SK-N-SH (cell line): ENCODE measurements around the gene NIPAL4. TPM values are rescaled to one million over a fixed set of nuclear protein-coding genes. Genes with fewer than 3 reads are reported as not detected.

Experiments
- CTCF ChIA-PET: fragments of 300-600, 350-600 bp; formaldehyde crosslinking; extraction: SDS; loops from one replicate; lab custom pipeline; 2021; lab: Yijun Ruan, JAX
- POLR2A ChIA-PET: fragments of 350-600 bp; sonication (Branson Sonifier 250); formaldehyde crosslinking; extraction: SDS; loops from one replicate; lab custom pipeline; 2020; ENCODE audit warnings: antibody characterized with exemption, inconsistent platforms; lab: Yijun Ruan, JAX
- DNase-seq: peaks from one replicate; pipeline ENCODE4 v3.0.0; 2012
- H2AFZ ChIP-seq: fragments of 200-600 bp; sonication (generic); 2 replicates; pipeline ENCODE4 v1.8.1; 2016; ENCODE audit warnings: antibody characterized with exemption, mild to moderate bottlenecking, low read depth
- H3F3A ChIP-seq: fragments of 200-600 bp; sonication (generic); replicated peaks from 2 replicates; pipeline ENCODE3; 2016; ENCODE audit warnings: antibody characterized with exemption, mild to moderate bottlenecking; ENCODE audit not compliant: insufficient read depth
- H3K27ac ChIP-seq, 2 experiments: fragments of 200-500 bp in 1 of 2; fragments of 200-600 bp in 1 of 2; sonication (Bioruptor generic) in 1 of 2; sonication (generic), shearing (Covaris generic) in 1 of 2; 2 replicates each; pipeline versions ENCODE4 v1.5.1 to v1.6.1; 2014 to 2016; ENCODE audit warnings: low read depth in 2 of 2, inconsistent platforms in 1 of 2, low read length in 1 of 2, mild to moderate bottlenecking in 1 of 2, mixed read lengths in 1 of 2
- H3K27me3 ChIP-seq: fragments of 200-600 bp; sonication (generic), shearing (Covaris generic); 2 replicates; pipeline ENCODE4 v1.6.1; 2016; ENCODE audit warnings: mixed run types; ENCODE audit not compliant: insufficient read depth
- H3K36me3 ChIP-seq, 2 experiments: fragments of 200-500 bp in 1 of 2; fragments of 200-600 bp in 1 of 2; sonication (Bioruptor generic) in 1 of 2; sonication (generic) in 1 of 2; replicated peaks in 1 of 2; 2 replicates each; pipeline versions ENCODE3 to v1.5.1; 2014 to 2016; ENCODE audit warnings: low read length in 1 of 2, mild to moderate bottlenecking in 1 of 2; ENCODE audit not compliant: insufficient read depth in 2 of 2, control insufficient read depth in 1 of 2
- H3K4me1 ChIP-seq, 2 experiments: fragments of 200-500 bp in 1 of 2; fragments of 200-600 bp in 1 of 2; sonication (Bioruptor generic) in 1 of 2; sonication (generic), shearing (Covaris generic) in 1 of 2; 2 replicates each; pipeline versions ENCODE4 v1.5.1 to v1.6.1; 2014 to 2016; ENCODE audit warnings: low read depth in 1 of 2, low read length in 1 of 2, mixed run types in 1 of 2; ENCODE audit not compliant: insufficient read depth in 2 of 2, control insufficient read depth in 1 of 2
- H3K4me2 ChIP-seq: fragments of 200-600 bp; sonication (generic), shearing (Covaris generic); 2 replicates; pipeline ENCODE4 v1.6.1; 2017; ENCODE audit warnings: mixed run types
- H3K4me3 ChIP-seq, 2 experiments: fragments of 200-500 bp in 1 of 2; fragments of 200-600 bp in 1 of 2; sonication (Bioruptor generic) in 1 of 2; sonication (generic), shearing (Covaris generic) in 1 of 2; 2 replicates each; pipeline versions ENCODE4 v1.5.1 to v1.8.1; 2014 to 2016; ENCODE audit warnings: low read depth in 2 of 2, inconsistent platforms in 1 of 2, low read length in 1 of 2, mild to moderate bottlenecking in 1 of 2, mixed read lengths in 1 of 2, moderate library complexity in 1 of 2
- H3K79me2 ChIP-seq: fragments of 200-600 bp; sonication (generic); 2 replicates; pipeline ENCODE4 v1.8.1; 2017; ENCODE audit warnings: mild to moderate bottlenecking; ENCODE audit not compliant: insufficient read depth
- H3K9ac ChIP-seq: fragments of 200-600 bp; sonication (generic); 2 replicates; pipeline ENCODE4 v1.6.1; 2017; ENCODE audit warnings: mixed run types
- H3K9me2 ChIP-seq: fragments of 200-600 bp; sonication (generic); 2 replicates; pipeline ENCODE4 v1.6.1; 2017; ENCODE audit warnings: mixed run types
- H3K9me3 ChIP-seq: fragments of 200-600 bp; sonication (generic); 2 replicates; pipeline ENCODE4 v1.6.1; 2017; ENCODE audit warnings: mixed run types, mild to moderate bottlenecking, moderate library complexity
- H4K20me1 ChIP-seq: fragments of 200-600 bp; sonication (generic); 2 replicates; pipeline ENCODE4 v1.6.1; 2017; ENCODE audit warnings: mild to moderate bottlenecking, mixed run types; ENCODE audit not compliant: insufficient read depth
- CHD2 ChIP-seq: fragments of 150-350 bp; IDR thresholded peaks from 2 replicates; pipeline ENCODE4 v1.6.1; 2018; ENCODE audit warnings: low read length; ENCODE audit not compliant: partially characterized antibody
- CTCF ChIP-seq: fragments of 200-600 bp; sonication (generic); IDR thresholded peaks from 2 replicates; pipeline ENCODE4 v1.6.1; 2017; ENCODE audit warnings: antibody characterized with exemption, mild to moderate bottlenecking, moderate library complexity
- EP300 ChIP-seq, 2 experiments: IDR thresholded peaks; 2 replicates each; pipeline versions ENCODE4 v1.4.0 to v1.6.1; 2012; ENCODE audit warnings: borderline replicate concordance in 1 of 2, low read depth in 1 of 2, low read length in 1 of 2
- FOXM1 ChIP-seq: IDR thresholded peaks from 2 replicates; pipeline ENCODE4 v1.4.0; 2012; ENCODE audit warnings: low read depth, mild to moderate bottlenecking
- GABPA ChIP-seq: IDR thresholded peaks from 2 replicates; pipeline ENCODE4 v1.4.0; 2012; ENCODE audit warnings: low read depth, mild to moderate bottlenecking
- JUND ChIP-seq: IDR thresholded peaks from 2 replicates; pipeline ENCODE4 v1.4.0; 2012
- MAX ChIP-seq: IDR thresholded peaks from 2 replicates; pipeline ENCODE4 v1.4.0; 2012; ENCODE audit warnings: low read depth
- NRF1 ChIP-seq: IDR thresholded peaks from 2 replicates; pipeline ENCODE4 v1.6.1; 2012; ENCODE audit warnings: low read depth, mild to moderate bottlenecking, low read length
- PBX3 ChIP-seq: IDR thresholded peaks from 2 replicates; pipeline ENCODE4; 2012
- POLR2AphosphoS5 ChIP-seq: IDR thresholded peaks from 2 replicates; pipeline ENCODE4 v1.6.1; 2012; ENCODE audit warnings: low read depth, low read length
- RAD21 ChIP-seq: IDR thresholded peaks from 2 replicates; pipeline ENCODE4 v1.6.1; 2012; ENCODE audit warnings: mild to moderate bottlenecking, low read length
- REST ChIP-seq: IDR thresholded peaks from 2 replicates; pipeline ENCODE4 v1.6.1; 2012; ENCODE audit warnings: mild to moderate bottlenecking, low read depth, low read length, moderate library complexity
- RFX5 ChIP-seq: IDR thresholded peaks from 2 replicates; pipeline ENCODE4 v1.6.1; 2012; ENCODE audit warnings: mild to moderate bottlenecking, improper control_type of control experiment, low read length
- SIN3A ChIP-seq: IDR thresholded peaks from 2 replicates; pipeline ENCODE4 v1.6.1; 2012; ENCODE audit warnings: low read depth, mild to moderate bottlenecking, low read length, moderate library complexity, borderline replicate concordance
- SMC3 ChIP-seq: IDR thresholded peaks from 2 replicates; pipeline ENCODE4 v1.6.1; 2012; ENCODE audit warnings: low read depth, low read length, improper control_type of control experiment
- TAF1 ChIP-seq: IDR thresholded peaks from 2 replicates; pipeline ENCODE4 v1.6.1; 2012; ENCODE audit warnings: low read depth, mild to moderate bottlenecking, low read length, moderate library complexity, borderline replicate concordance
- ZBTB33 ChIP-seq: IDR thresholded peaks from 2 replicates; pipeline ENCODE4 v1.4.0; 2012; ENCODE audit warnings: low read depth, borderline replicate concordance
- WGBS: methylation state at CpG from one replicate; pipeline ENCODE4 v1.1.6; 2017; ENCODE audit warnings: low lambda C conversion rate; 5-methylcytosine and 5-hydroxymethylcytosine counted together
- polyA plus RNA-seq, 3 experiments: library from polyadenylated mRNA; depleted of rRNA; stranded (reverse); fragments of >200 nt; gene quantifications; 2 replicates each; pipeline ENCODE4 v1.2.3, GENCODE V29; 2012

The NIPAL4 gene
- polyA plus RNA-seq, 1 of the 3 experiments (the other 2 are of a cell fraction), result 2.3 TPM

GRCh38 chr5:157449011-157449723 is 10.8 kb upstream of the NIPAL4 start:
- H3K27me3 ChIP-seq, result no peaks in the 10 kb centered on the region
- H4K20me1 ChIP-seq, result no peaks in the 10 kb centered on the region
- no peak overlapping the region for H3K4me2 ChIP-seq
- peak; percentile 44 for DNase-seq
- no peaks in the 10 kb centered on the region for H3K9me3 ChIP-seq
- H3K9me2 ChIP-seq, result no peaks in the 10 kb centered on the region
- no peak for TF ChIP-seq POLR2AphosphoS5
- TF ChIP-seq ZBTB33, result no peak
- no peak for TF ChIP-seq RAD21
- TF ChIP-seq REST, result no peak
- no peak for TF ChIP-seq CTCF
- no peak for TF ChIP-seq GABPA
- no peak for TF ChIP-seq PBX3
- TF ChIP-seq CHD2, result no peak
- no peak for TF ChIP-seq FOXM1
- no peak for TF ChIP-seq TAF1
- TF ChIP-seq JUND, result no peak
- no peak for TF ChIP-seq SMC3
- TF ChIP-seq NRF1, result no peak
- TF ChIP-seq RFX5, result no peak
- no peak for TF ChIP-seq MAX
- TF ChIP-seq SIN3A, result no peak
- TF ChIP-seq EP300 (IDR thresholded peaks at IDR 0.05; ENCODE audit: borderline replicate concordance in 1 of 2, low read depth in 1 of 2, low read length in 1 of 2), result no peak
- TF ChIP-seq, all 33 proteins: peak for 0
- CTCF ChIA-PET, result interaction anchor here (1.2 to 2.4 kb wide), 3 partner anchors 12 to 107 kb away, joined by 3 to 13 read pairs (median 4); no protein-coding TSS in a partner anchor
- peaks cover 1 to 11% of the 10 kb centered on the region in 2 experiments; a peak in 2 of 4 replicates for H3K4me1 ChIP-seq
- 63% methylated on average over 5 of the region's 6 CpGs for WGBS
- no peak overlapping the region for H3K4me3 ChIP-seq
- POLR2A ChIA-PET, result no interaction called here
- H3K36me3 ChIP-seq, result no peaks in the 10 kb centered on the region
- H3F3A ChIP-seq, result no peaks in the 10 kb centered on the region
- no peaks in the 10 kb centered on the region for H3K79me2 ChIP-seq
- H2AFZ ChIP-seq, result no peak overlapping the region
- no peak overlapping the region for H3K9ac ChIP-seq
- H3K27ac ChIP-seq, result peak overlapping the region in 1 of 2 experiments; percentile 56; a peak in 2 of 4 replicates
